Stimulated activated CD4-positive, alpha-beta T cell treated with anti-CD3 and anti-CD28 coated beads, Interleukin-2, amount 100 ng/mL, for 24 hours (primary cell): ENCODE data around the gene KIAA2012.

Source experiments
- DNase-seq, 2 donors: peaks; one replicate each; pipeline ENCODE4 v3.0.0-alpha.2; 2020

Gene KIAA2012

DNA sequence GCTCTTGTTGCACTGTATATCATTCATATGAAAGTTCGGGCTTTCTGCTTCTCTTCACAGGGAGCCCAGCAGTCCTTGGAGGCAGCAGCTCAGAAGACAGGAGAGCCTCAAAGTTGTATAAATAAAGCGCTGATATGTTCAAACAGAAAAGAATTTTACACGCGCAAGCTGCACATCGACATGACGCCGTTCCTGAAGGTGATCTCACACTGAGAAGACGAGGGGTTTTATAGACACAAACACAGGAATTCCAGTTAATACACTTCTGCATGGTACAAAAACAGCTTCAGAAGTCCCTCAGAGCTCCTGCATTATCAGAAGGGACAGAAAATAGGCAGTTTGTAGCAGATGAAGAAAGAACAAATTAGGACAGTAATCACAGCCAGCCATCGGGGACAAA lies 81.6 kb downstream of the KIAA2012 start:
- DNase-seq, result no peak

DNA sequence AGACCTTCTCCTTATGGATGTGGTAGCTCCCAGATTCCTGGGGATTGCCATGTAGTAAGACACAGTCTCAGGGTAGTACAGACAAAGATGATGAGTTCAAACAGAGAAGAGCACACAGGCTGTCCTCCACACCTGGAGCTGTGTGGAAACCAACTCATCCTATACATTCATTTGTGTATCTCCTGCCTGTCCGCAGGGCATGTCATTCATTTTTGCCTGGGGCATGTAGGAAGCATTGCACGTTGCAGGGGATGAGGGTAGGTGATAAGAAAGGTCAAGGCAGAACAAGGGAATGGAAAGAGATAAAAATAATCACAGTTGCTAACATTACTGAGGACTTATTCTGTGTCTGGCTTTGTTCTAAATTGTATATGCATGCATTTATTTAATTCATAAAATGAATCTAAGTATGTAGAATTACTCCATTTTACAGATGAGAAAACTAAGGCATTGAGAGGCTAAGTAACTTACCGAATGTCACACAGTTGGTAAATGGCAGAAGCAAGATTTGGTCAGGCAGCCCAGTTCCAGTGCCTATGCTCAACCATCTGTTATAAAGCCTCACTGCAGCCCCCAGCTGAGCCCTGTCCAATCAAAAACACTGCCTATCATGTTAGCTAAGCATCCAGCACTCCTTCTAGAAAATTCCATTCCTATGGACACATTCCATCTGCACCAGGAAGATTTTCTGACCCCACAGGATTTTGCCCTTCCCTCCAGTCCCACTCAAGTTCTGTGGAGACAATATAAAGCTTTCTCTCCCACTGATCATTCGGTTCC lies 84.3 kb downstream of the KIAA2012 start:
- DNase-seq, result no peak

DNA sequence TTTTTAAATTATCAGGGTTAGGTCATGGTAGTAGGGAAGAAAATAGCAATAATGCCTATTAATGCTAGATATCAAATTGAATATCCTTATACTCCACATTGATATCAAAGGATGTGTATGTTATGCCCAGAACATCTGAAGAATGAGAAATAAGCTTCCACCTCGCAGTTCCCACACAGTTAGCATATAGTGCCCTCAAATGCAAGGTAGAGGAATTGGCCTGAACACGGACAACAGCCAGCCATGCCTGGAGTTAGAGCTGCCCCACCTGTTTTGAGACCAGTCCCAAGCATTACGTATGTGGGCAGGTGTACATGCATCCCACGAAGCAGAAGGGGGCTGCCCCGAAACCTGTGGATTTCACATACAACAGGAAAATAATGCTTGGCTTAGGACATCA lies 85.7 kb downstream of the KIAA2012 start:
- DNase-seq, result no peak

DNA sequence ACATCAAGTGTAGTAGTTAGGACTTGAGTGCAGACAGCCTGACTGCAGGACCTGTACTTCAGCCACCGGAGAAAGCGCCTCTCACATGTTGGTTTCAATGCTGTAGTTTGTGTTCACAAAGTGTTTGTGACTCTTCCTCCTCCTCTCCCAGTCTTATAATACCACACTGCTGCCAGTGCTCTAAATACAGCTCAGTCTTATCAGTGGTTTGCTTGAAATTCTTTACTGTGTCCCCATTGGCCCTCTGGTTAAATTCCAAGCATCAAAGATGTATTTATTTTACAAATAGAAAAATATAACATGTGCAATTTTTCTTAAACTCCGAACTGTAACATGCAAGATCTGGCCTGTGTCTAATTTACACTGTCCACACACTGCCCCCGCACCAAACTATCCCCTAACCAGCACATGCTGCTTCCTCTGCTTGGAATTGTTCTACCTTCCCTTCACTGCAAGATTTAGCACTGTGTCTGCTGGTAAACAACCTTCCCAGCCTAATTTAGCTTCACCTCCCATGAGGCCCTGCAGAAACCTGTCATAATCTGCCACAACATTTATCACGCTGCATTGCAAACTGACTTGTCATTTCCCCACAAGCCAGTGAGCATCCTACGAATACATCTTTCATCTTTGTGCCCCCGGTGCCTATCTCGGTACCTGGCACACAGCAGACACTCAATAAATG lies 88.2 kb downstream of the KIAA2012 start:
- no peak for DNase-seq

DNA sequence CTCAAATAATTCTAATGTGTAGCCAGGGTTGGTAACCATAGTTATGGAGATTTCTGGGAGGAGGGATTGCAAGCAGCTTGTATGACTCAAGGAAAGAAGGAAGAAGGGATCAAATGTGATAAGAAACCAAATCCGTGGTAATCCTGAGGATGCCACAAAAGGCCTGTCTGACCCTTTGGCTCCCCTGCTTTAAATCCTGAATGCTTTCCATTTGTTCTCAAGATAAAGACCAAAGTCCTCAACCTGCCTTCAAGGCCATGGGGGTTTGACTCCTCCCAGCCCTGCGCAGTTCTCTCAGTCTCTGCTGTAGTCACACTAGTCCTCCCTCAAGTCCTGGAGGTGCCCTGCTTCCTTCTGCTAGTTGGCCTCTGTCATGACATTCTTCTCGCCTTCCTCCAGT lies 91.4 kb downstream of the KIAA2012 start:
- DNase-seq, result no peak

DNA sequence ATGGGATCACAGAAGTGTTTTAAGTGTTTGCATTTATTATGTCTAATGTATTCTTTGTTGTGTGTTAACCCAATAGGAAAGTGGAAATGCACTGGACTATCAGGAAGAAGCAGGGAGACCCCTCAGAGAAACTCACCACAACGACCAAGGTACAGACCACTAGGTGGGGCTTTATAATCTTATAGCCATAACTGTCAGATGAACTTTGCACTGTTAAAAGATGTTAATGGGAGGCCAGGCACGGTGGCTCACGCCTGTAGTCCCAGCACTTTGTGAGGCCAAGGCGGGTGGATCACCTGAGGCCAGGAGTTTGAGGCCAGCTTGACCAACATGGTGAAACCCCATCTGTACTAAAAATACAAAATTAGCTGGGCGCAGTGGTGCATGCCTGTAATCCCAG lies 92.2 kb downstream of the KIAA2012 start:
- DNase-seq, result no peak

DNA sequence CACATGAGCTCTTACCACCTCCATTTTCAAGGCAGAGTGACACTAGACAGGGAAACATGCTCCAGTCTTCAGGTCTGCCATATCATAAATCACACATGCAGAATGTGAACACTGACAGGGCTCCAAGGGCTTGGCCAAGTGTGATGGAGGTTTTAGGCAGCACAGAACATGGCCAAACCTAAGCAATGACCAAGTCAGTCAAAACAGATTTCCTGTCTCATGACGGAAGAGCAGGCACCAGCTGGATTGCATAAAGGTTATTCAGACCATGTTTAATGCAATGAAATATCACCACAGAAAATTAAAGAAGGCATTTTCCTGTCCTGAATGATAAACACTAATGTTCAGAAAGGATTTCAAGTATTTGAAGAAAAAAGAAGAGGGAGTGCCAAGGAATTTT lies 92.9 kb downstream of the KIAA2012 start:
- no peak for DNase-seq

DNA sequence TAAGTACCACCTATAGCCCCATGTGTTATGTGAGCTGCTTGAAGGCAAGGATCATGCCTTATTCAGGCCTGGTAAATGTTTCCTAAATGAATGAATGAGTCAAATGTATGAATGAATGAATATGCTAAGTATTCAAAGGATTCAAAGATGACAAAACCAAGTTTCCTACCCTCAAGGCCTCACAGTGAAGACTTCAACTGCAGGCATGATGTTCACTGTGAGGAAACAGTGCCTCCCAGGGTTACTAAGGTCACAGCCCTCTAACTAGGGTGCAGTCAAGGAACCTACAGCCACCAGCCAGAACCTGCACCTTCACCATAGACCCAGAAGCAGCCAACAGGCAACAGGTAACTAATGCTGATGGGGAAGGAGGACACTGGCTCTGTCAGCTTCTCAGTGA lies 96.1 kb downstream of the KIAA2012 start:
- DNase-seq, result no peak

DNA sequence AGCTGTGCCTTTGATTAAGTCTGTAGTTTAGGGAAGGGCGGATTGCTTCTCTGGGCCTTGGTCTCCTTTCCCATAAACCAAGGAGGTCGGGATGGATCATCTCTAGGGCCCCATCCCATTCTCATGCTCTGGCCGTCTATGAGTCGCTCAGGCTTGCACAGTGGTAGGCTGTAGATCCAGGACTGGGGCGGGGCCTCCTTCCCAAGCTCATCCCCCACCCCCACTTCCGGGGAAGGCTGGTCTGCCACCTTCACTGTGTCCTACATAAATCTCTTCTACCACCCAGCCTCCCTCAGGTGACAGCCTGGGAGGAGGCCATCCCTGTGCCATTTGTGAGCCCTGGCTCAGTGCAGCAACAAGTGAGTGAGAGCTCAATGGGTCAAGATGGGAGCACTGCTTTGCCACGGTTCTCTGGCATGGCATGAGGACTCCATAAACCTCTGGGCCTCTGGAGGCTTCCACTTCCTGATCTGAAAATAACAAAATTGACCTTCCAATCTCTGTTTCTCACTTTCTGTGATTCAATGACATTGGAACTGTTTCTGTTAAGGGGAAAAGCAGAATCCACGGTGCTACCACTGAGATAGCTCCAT lies 96.9 kb downstream of the KIAA2012 start:
- DNase-seq, result no peak

DNA sequence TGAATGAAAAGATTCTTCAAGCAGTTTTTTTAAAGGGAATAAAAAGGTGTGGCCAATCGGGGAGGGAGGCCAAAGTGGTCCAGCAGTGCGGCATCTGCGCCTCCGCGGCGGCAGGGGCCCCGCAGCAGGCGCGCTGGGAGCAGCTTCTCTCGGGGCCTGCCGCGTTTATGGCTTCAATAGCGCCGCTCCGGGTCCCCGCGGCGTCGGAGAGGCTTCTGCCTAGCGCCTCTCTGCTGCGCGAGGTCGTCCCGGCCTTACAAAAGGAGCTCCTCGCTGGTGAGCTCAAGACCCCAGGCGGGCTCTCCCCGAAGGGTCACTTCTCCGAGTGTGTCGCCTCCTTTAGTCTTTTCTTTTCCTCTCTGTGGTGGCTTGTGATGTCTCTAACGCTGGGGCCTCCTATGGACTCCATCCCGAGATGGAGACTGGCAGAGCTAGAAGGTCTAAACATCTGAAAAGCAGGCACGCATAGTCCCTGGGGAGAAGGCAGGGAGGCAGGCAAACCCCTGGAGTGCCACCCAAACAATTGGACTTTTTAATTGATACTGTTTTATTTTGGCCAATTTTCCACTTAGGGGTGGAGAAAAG lies 98.3 kb downstream of the KIAA2012 start:
- peak in 1 of 2 donors; percentile 28 for DNase-seq

DNA sequence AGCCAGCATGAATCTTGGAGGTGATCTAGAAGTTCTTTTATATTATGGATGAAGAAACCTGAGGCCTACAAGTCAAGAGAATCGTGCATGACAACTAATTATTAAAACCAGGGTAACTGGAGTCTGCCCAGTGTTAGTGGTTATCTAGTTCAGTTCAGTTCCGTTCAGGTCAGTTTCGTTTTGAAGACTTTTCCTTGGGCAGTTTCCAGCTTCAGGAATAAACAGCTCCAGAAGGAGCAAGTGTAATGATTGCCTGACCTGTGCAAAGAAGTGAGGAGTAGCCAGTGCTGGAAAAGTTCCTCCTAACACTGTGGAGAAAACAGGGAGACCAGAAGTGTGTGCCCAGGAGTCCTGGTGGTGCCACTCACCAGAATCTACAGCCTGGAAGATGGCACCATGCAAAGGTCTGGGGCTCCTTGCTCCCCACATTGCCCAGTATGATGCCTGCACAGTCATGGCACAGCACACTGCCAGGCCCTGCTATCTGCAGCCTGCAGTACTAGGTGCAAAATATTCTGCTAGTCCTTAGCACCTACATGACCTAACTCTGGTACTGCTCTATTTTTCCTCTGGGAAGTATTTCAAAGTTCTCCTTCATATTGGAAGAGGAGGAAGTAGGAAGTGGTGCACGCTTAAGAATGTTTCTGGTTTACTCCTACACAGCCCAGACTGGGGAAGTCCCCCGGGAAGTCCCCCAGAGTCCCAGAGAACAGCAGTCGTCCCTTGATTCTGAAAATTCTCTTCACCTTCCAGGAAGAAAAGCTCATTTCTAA lies 99.6 kb downstream of the KIAA2012 start:
- peak; percentile 41 to 63 for DNase-seq

DNA sequence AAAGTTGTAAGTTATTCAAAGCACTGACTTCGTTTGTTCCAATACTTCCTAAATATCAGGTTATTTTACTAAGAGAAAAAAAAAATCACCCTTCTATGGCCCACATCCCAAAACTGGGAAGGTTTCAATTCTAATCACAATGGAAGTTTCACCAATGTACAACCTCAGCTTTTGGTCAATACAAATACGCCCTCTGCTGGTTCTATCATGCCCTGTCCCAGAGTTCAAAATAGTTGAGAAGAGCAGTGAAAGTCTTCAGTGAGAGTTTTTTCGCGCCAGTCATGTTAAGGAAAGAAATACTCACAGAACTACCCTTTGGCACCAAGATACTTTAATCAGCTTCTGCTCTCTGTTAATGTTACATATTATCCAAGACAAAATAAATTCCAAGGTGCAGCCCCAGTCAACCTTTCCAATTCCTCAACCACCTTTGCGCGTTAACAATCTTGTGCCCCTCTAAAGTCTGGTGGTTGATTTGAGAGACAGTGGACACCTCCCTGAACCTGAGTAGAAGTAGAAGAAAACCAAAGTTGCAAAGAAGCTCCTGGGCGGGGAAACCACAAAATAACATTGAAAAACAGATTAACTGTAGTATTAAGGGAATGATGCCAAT lies 105.4 kb downstream of the KIAA2012 start:
- DNase-seq, result peak; percentile 47 to 63

DNA sequence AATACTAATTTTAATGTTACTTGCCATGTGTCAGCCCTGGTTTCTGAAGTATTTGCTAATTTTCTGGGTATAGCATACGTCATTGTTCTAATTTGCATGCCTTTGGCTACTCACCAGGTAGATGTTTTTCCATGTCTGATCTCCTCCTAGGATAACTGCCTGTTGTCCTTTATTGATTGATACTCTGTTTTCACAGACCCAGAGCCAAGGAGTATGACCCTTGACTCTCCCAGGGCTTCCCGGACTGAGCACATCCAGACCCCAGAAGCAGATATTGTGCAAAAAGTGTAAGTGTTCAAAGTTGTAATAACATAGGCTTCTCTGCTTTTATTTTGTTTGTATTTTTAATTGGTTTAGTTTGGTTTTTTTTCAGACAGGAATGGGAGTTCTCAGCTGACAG lies 111.5 kb downstream of the KIAA2012 start:
- no peak for DNase-seq

DNA sequence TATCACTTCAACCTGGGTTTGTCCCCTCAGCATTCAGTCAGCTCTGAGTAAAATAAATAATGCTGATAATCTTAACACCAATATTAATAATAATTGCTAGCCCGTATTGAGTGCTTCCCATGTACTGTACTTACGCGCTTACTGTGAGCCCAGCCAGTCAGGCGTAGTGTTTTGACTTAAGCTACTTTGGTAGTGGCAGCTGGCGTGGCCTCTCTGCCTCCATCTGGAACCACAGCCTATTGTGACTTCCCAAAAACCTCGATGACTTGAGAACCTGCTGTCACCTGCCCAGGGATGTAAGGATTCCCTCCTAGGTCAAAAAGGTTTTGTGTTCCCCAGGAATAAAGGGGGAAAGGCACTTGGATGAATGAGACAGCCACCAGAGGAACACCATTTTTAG lies 112.1 kb downstream of the KIAA2012 start:
- no peak for DNase-seq

DNA sequence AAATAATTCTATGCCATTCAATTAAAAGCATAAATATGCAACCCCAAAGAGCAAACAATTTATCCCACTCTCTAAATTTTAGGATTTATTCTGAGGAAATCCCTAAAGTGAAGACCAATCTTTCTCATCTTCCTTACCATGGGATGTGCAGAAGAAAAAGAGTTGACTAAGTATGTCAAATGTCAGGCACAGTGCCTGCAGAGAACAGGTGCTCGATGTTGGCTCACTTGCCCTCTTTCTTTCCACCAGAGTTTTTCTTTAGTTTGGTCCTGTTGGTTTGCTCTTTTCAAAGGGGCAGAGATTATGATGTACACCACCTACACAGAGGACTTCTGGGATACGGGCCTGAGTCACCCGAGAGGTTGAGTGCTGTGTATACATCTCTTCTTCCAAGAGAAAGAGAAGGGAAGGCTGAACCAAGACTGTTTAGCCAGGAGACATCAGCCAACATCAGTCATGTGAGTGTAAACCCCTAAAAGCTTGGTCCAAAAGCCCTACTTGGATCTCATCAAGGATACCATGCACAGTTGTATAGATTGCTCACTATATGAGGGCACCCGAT lies 113.7 kb downstream of the KIAA2012 start:
- no peak for DNase-seq

DNA sequence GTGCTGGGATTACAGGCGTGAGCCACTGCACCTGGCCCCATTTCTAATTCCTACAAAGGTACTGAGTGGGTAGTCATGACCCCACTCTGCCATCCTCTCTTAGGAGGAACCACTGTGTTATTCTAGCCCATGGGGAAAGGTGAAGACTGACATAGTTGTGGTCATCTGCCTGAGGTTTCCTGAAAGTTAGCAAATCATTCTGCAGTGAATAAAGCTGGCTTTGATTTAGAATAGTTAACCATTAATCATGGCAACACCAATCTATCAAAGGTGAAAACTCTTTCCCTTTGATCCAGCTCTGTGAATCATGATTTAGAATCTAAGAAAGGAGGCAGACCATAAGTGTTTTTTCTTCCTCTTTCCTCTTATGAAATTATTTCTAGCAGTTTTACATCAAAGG lies 114.5 kb downstream of the KIAA2012 start:
- DNase-seq, result no peak

DNA sequence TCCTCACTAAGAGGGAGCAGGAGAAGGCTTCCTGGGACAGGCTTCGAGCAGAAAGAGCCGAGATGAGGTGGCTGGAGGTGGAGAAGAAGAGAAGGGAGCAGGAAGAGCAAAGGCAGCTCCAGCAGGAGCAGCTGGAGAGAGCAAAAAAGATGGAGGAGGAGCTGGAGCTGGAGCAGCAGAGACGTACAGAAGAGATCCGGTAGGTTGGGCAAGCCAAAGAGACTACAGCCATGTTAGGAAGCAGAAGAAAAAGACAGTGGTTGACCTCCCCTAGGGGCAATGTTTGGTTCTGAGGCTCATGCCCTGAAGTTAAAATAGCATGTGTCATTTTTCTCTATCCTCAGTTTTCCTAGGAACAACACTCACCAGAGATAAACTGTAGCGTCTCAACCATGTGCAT lies 120.2 kb downstream of the KIAA2012 start:
- DNase-seq, result no peak

DNA sequence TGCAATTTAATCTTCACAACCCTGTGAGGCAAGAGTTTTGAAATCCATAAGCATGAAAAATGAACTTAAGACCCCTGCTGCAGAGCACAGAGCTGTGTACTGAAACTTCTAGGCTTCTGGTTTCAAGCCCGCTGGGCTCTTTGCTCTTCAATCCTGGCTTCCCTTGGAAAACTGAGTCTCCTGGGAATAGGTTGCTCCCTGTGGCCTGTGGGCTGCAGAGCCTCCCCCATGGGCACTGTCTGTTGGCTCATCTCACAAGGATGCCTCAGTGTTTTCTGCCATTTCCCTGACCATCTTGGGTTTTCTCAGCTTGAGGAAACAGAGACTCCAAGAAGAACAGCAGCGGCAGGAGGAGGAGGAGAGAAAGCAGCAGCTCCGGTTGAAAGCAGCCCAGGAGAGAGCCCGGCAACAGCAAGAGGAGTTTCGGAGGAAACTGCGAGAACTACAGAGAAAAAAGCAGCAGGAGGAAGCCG lies 120.9 kb downstream of the KIAA2012 start:
- no peak for DNase-seq

DNA sequence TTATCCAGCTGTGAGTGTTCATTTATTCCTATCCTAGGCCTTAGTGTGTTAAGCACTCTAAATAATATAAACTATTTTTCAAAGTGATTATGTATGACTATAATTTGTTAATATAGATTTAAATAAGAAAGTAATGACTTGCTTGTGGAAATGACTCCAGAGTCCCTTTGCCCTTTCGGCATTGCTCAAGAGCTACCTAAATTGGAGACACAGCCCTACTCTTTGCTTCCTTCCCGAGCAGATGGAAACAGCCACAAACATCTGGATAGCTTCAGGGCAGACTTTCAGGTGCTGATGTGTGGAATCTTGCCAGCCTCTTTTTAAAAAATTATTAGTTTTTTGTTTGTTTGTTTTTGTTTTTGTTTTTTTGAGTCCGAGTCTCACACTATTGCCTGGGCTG lies 121.4 kb downstream of the KIAA2012 start:
- DNase-seq, result no peak

DNA sequence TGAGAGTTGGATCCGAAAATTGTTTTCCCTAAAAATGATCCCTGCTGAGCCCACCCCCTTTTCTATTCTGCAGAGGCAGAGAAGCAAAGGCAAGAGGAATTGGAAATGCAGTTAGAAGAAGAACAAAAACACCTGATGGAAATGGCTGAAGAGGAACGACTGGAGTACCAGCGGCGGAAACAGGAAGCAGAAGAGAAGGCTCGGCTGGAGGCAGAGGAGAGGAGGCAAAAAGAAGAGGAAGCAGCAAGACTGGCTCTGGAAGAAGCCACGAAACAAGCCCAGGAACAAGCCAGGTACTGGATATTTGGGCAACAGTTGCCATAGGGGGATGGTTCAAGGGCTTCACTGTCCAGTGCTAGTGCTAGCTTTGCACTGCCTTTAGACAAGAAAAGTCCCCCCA lies 123.7 kb downstream of the KIAA2012 start:
- no peak for DNase-seq

DNA sequence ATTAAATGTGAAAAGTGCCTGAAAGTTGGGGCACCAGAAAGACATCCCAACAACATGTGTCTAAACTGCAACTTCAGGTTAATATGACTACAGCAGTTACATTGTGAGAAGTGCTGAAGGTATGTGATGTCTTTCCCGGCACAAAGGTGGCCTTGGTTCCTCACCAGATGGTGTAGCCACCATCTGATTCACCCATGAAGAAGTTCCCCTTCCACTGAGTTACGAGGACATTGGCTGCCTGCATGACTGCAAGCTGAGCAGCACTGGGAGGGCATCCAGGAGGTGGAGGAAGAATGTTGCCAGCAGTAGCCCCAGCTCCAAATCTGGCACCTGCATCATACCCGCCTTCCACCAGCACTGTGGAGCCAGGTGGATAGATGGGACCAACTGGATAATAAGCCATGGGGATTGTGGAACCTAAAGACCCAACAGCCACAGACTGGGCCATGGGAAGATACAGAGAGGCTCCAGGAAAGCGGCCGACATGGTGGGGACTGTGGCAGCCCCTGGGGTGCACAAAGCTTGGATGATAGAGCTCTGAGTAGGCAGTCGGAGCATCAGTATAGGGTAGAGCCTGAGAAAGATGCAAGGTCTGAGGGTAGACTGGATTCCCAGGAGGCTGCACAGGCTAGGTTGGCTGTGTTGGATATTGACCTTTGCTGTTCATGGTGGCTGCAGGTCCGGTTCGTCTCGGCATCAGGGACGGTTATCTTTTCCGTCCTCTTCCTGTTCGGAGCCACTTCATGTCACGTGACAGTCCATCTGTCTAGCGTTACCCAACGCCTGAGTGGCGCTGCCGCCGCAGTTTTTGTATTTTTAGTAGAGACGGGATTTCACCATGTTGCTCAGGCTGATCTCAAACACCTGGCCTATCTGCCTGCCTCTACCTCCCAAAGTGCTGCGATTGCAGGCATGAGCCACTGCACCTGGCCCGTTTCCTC lies 128.4 kb downstream of the KIAA2012 start:
- DNase-seq, result no peak
